Lower leg skin (tissue), 4 donors: ENCODE measurements around the gene KRTDAP. TPM values are rescaled to one million over a fixed set of nuclear protein-coding genes. Genes with fewer than 3 reads are reported as not detected.

Experiments used
- total RNA-seq, 4 donors: library from RNA; depleted of rRNA; stranded (reverse); fragments of >200 nt; gene quantifications; one replicate each; pipeline ENCODE4 v1.1.0, GENCODE V29; 2016

The KRTDAP gene
- total RNA-seq, 4 donors from 2014 or later = 10,097 to 21,423 (median 15,501) TPM

Other genes starting within 250 kb of the KRTDAP start
- 100 to 1,000 TPM in 1 of 4 donors, 10 to 100 TPM in 3; 79.0 to 115 (median 84.5) TPM for gene LSR, start 241.5 kb downstream of the KRTDAP start, total RNA-seq
- 100 to 1,000 TPM in 3 of 4 donors, 10 to 100 TPM in 1; 95.9 to 126 (median 120) TPM for gene USF2, start 221.5 kb downstream of the KRTDAP start, total RNA-seq
- gene HAMP, start 207.9 kb downstream of the KRTDAP start, total RNA-seq = not detected
- under 1 TPM in 1 of 4 donors, not detected in 3; 0.10 TPM for gene MAG, start 198.3 kb downstream of the KRTDAP start, total RNA-seq
- gene CD22, start 161.3 kb downstream of the KRTDAP start, total RNA-seq = 1 to 10 TPM in 1 of 4 donors, under 1 TPM in 1, not detected in 2; 0.91 to 4.2 TPM
- gene FFAR1, start 142.6 kb downstream of the KRTDAP start, total RNA-seq = not detected
- not detected for gene FFAR3, start 132.0 kb downstream of the KRTDAP start, total RNA-seq
- gene GPR42, start 119.4 kb downstream of the KRTDAP start, total RNA-seq = not detected
- gene FFAR2, start 42.2 kb downstream of the KRTDAP start, total RNA-seq = 1 to 10 TPM in 1 of 4 donors, under 1 TPM in 2, not detected in 1; 0.49 to 1.1 (median 0.55) TPM
- 1,000 to 10,000 TPM; 5,221 to 8,616 (median 5,967) TPM for gene DMKN, start 23.2 kb upstream of the KRTDAP start, total RNA-seq
- gene SBSN, start 37.8 kb upstream of the KRTDAP start, total RNA-seq = 1,000 to 10,000 TPM; 1,839 to 3,070 (median 2,379) TPM
- 1 to 10 TPM; 6.0 to 7.3 (median 6.2) TPM for gene GAPDHS, start 43.0 kb upstream of the KRTDAP start, total RNA-seq
- gene TMEM147, start 55.2 kb upstream of the KRTDAP start, total RNA-seq = 100 to 1,000 TPM; 102 to 158 (median 130) TPM
- gene ATP4A, start 73.2 kb upstream of the KRTDAP start, total RNA-seq = not detected
- not detected for gene PMIS2, start 95.7 kb upstream of the KRTDAP start, total RNA-seq
- gene HAUS5, start 122.3 kb upstream of the KRTDAP start, total RNA-seq = 10 to 100 TPM in 3 of 4 donors, 1 to 10 TPM in 1; 8.9 to 15.7 (median 12.2) TPM
- 10 to 100 TPM; 64.1 to 82.4 (median 75.5) TPM for gene RBM42, start 138.6 kb upstream of the KRTDAP start, total RNA-seq
- gene ETV2, start 151.3 kb upstream of the KRTDAP start, total RNA-seq = 1 to 10 TPM in 3 of 4 donors, not detected in 1; 1.2 to 1.8 (median 1.6) TPM
- 100 to 1,000 TPM; 266 to 629 (median 309) TPM for gene COX6B1, start 157.9 kb upstream of the KRTDAP start, total RNA-seq
- 10 to 100 TPM in 2 of 4 donors, 1 to 10 TPM in 2; 5.1 to 45.2 (median 16.5) TPM for gene UPK1A, start 176.1 kb upstream of the KRTDAP start, total RNA-seq
- not detected for gene ZBTB32, start 214.1 kb upstream of the KRTDAP start, total RNA-seq
- gene KMT2B, start 227.5 kb upstream of the KRTDAP start, total RNA-seq = 10 to 100 TPM; 33.1 to 74.7 (median 42.0) TPM